ENCODE data around the gene RASSF10.

The RASSF10 gene

GRCh38 chr11:13008625-13009475, at the start of gene RASSF10:
RASSF10 (plus strand) TSS chr11:13009316; CDS start chr11:13009577, 261 bp downstream.
- peak; percentile 86 for DNase-seq (ENCODE audit: low spot score)

GRCh38 chr11:12961615-12962014, 47.5 kb upstream of the RASSF10 start:
- DNase-seq (ENCODE audit: low spot score): no peak

- no peak for DNase-seq (ENCODE audit: low spot score)
Observed at GRCh38 chr11:12962306-12962705, 46.8 kb upstream of the RASSF10 start.

GRCh38 chr11:12963051-12963450, 46.1 kb upstream of the RASSF10 start:
- DNase-seq (ENCODE audit: low spot score): no peak

GRCh38 chr11:12963792-12964536, 45.2 kb upstream of the RASSF10 start:
- DNase-seq (ENCODE audit: low spot score): peak; percentile 62

GRCh38 chr11:12964650-12965049, 44.5 kb upstream of the RASSF10 start:
- DNase-seq (ENCODE audit: low spot score): no peak

- DNase-seq (ENCODE audit: low spot score): no peak
Observed at GRCh38 chr11:12966002-12966401, 43.1 kb upstream of the RASSF10 start.

GRCh38 chr11:12968101-12968500, 41.0 kb upstream of the RASSF10 start:
- peak; percentile 85 for DNase-seq (ENCODE audit: low spot score)

- DNase-seq (ENCODE audit: low spot score): peak; percentile 81
Observed at GRCh38 chr11:12968826-12969225, 40.3 kb upstream of the RASSF10 start.

GRCh38 chr11:12971955-12972354, 37.2 kb upstream of the RASSF10 start:
- DNase-seq (ENCODE audit: low spot score): no peak

GRCh38 chr11:12973528-12974181, 35.5 kb upstream of the RASSF10 start:
- DNase-seq (ENCODE audit: low spot score): no peak

GRCh38 chr11:12975195-12975594, 33.9 kb upstream of the RASSF10 start:
- DNase-seq (ENCODE audit: low spot score): no peak

GRCh38 chr11:12979928-12980689, 29.0 kb upstream of the RASSF10 start:
- DNase-seq (ENCODE audit: low spot score): no peak

GRCh38 chr11:12981676-12982522, 27.2 kb upstream of the RASSF10 start:
- peak; percentile 11 for DNase-seq (ENCODE audit: low spot score)

- DNase-seq (ENCODE audit: low spot score): no peak
Observed at GRCh38 chr11:12983336-12983735, 25.8 kb upstream of the RASSF10 start.

GRCh38 chr11:12986194-12986898, 22.8 kb upstream of the RASSF10 start:
- DNase-seq (ENCODE audit: low spot score): no peak

- DNase-seq (ENCODE audit: low spot score): peak; percentile 93
Observed at GRCh38 chr11:12989428-12990161, 19.5 kb upstream of the RASSF10 start.

- DNase-seq (ENCODE audit: low spot score): no peak
Observed at GRCh38 chr11:12990162-12990480, 19.0 kb upstream of the RASSF10 start.

GRCh38 chr11:12991426-12991825, 17.7 kb upstream of the RASSF10 start:
- no peak for DNase-seq (ENCODE audit: low spot score)

- peak; percentile 49 for DNase-seq (ENCODE audit: low spot score)
Observed at GRCh38 chr11:12993626-12994025, 15.5 kb upstream of the RASSF10 start.

Data from kidney tubule cell (primary cell).